H9 (cell line): ENCODE data around the gene SLC39A10. TPM values are rescaled to one million over a fixed set of nuclear protein-coding genes. Genes with fewer than 3 reads are reported as not detected.

ENCODE experiments used
- DNase-seq: peaks from one replicate; pipeline ENCODE4 v3.0.0-alpha.2; 2017
- H2AFZ ChIP-seq: one replicate; pipeline ENCODE4 v1.6.1; 2013; ENCODE audit warnings: mild to moderate bottlenecking, low read length, control low read depth, moderate library complexity
- H2AK5ac ChIP-seq: 2 replicates; pipeline ENCODE4 v1.6.1; 2013; ENCODE audit warnings: low read length, control low read depth, mixed read lengths; ENCODE audit not compliant: insufficient read length
- H2BK120ac ChIP-seq: one replicate; pipeline ENCODE4 v1.6.1; 2013; ENCODE audit warnings: low read depth, mild to moderate bottlenecking, low read length, control low read depth, inconsistent platforms; ENCODE audit not compliant: poor library complexity, severe bottlenecking
- H2BK12ac ChIP-seq: 2 replicates; pipeline ENCODE4 v1.6.1; 2013; ENCODE audit warnings: low read length, control low read depth, mixed read lengths, low read depth; ENCODE audit not compliant: insufficient read length
- H2BK15ac ChIP-seq: 2 replicates; pipeline ENCODE4 v1.6.1; 2013; ENCODE audit warnings: low read depth, low read length, control low read depth
- H2BK20ac ChIP-seq: one replicate; pipeline ENCODE4 v1.6.1; 2013; ENCODE audit warnings: low read depth, mild to moderate bottlenecking, low read length, control low read depth, inconsistent platforms; ENCODE audit not compliant: poor library complexity, severe bottlenecking
- H2BK5ac ChIP-seq: 2 replicates; pipeline ENCODE4 v1.6.1; 2013; ENCODE audit warnings: low read length, control low read depth, mixed read lengths; ENCODE audit not compliant: insufficient read length
- H3K14ac ChIP-seq: 2 replicates; pipeline ENCODE4 v1.6.1; 2013; ENCODE audit warnings: low read length, control low read depth; ENCODE audit not compliant: insufficient read depth
- H3K18ac ChIP-seq: 2 replicates; pipeline ENCODE4 v1.6.1; 2013; ENCODE audit warnings: low read depth, mild to moderate bottlenecking, mixed read lengths, low read length, control low read depth; ENCODE audit not compliant: insufficient read length
- H3K23ac ChIP-seq: 2 replicates; pipeline ENCODE4 v1.6.1; 2013; ENCODE audit warnings: low read length, control low read depth, mixed read lengths, low read depth; ENCODE audit not compliant: insufficient read length
- H3K23me2 ChIP-seq: 2 replicates; pipeline ENCODE4 v1.6.1; 2013; ENCODE audit warnings: low read depth, mild to moderate bottlenecking, mixed read lengths, low read length, control low read depth; ENCODE audit not compliant: insufficient read length, poor library complexity, severe bottlenecking
- H3K27ac ChIP-seq: 2 replicates; pipeline ENCODE4 v1.5.1; 2013; ENCODE audit warnings: low read length, control low read depth, mixed read lengths, low read depth; ENCODE audit not compliant: insufficient read length
- H3K27me3 ChIP-seq: 2 replicates; pipeline ENCODE4 v1.6.1; 2013; ENCODE audit warnings: low read length, control low read depth, inconsistent platforms; ENCODE audit not compliant: insufficient read depth
- H3K4ac ChIP-seq: 2 replicates; pipeline ENCODE4 v1.6.1; 2013; ENCODE audit warnings: low read depth, mild to moderate bottlenecking, control low read depth, inconsistent platforms, low read length, moderate library complexity
- H3K4me1 ChIP-seq: 2 replicates; pipeline ENCODE4 v1.6.1; 2013; ENCODE audit warnings: low read length, control low read depth, inconsistent platforms; ENCODE audit not compliant: insufficient read depth
- H3K4me2 ChIP-seq: 2 replicates; pipeline ENCODE4 v1.6.1; 2013; ENCODE audit warnings: low read length, control low read depth, mixed read lengths; ENCODE audit not compliant: insufficient read length, insufficient read depth
- H3K56ac ChIP-seq: 2 replicates; pipeline ENCODE4 v1.6.1; 2013; ENCODE audit warnings: low read depth, mild to moderate bottlenecking, mixed read lengths, low read length, control low read depth; ENCODE audit not compliant: insufficient read length
- H3K79me1 ChIP-seq: 2 replicates; pipeline ENCODE4 v1.6.1; 2013; ENCODE audit warnings: low read depth, mild to moderate bottlenecking, moderate library complexity, low read length, control low read depth, inconsistent platforms; ENCODE audit not compliant: insufficient read depth, poor library complexity, severe bottlenecking
- H3K79me2 ChIP-seq: 2 replicates; pipeline ENCODE4 v1.6.1; 2013; ENCODE audit warnings: low read length, control low read depth, inconsistent platforms; ENCODE audit not compliant: insufficient read depth
- H3K9ac ChIP-seq: 2 replicates; pipeline ENCODE4 v1.6.1; 2013; ENCODE audit warnings: low read length, control low read depth, mixed read lengths; ENCODE audit not compliant: insufficient read length; ENCODE audit errors: extremely low read depth
- H3K9me3 ChIP-seq: one replicate; pipeline ENCODE4 v1.6.1; 2013; ENCODE audit warnings: low read depth, low read length, inconsistent platforms; ENCODE audit not compliant: control insufficient read depth
- H3T11ph ChIP-seq: one replicate; pipeline ENCODE4 v1.6.1; 2013; ENCODE audit warnings: mild to moderate bottlenecking, low read length, control low read depth, inconsistent platforms
- H4K20me1 ChIP-seq: one replicate; pipeline ENCODE4 v1.6.1; 2013; ENCODE audit not compliant: control insufficient read depth, insufficient read length, insufficient read depth
- H4K5ac ChIP-seq: 2 replicates; pipeline ENCODE4 v1.6.1; 2013; ENCODE audit warnings: low read depth, mild to moderate bottlenecking, mixed read lengths, low read length, control low read depth; ENCODE audit not compliant: insufficient read length
- H4K8ac ChIP-seq: replicated peaks from 2 replicates; pipeline ENCODE4 v1.6.1; 2013; ENCODE audit warnings: low read length, control low read depth, mixed read lengths, low read depth; ENCODE audit not compliant: insufficient read length
- H4K91ac ChIP-seq: 2 replicates; pipeline ENCODE4 v1.6.1; 2013; ENCODE audit warnings: low read depth, mild to moderate bottlenecking, moderate library complexity, mixed read lengths, low read length, control low read depth; ENCODE audit not compliant: insufficient read length
- H3K27ac Mint-ChIP-seq, 3 experiments: 2 replicates in 2 of 3; 3 replicates in 1 of 3; pipeline ENCODE4 v1.8.0; 2020 to 2021; ENCODE audit warnings: mixed read lengths in 3 of 3, mild to moderate bottlenecking in 1 of 3, moderate library complexity in 1 of 3
- H3K27me3 Mint-ChIP-seq: 2 replicates; pipeline ENCODE4 v1.8.0; 2021; ENCODE audit warnings: low read depth, mild to moderate bottlenecking, moderate library complexity, mixed read lengths
- H3K36me3 Mint-ChIP-seq, 3 experiments: 2 replicates in 2 of 3; 3 replicates in 1 of 3; pipeline ENCODE4 v1.8.0; 2020 to 2021; ENCODE audit warnings: low read depth in 3 of 3, mixed read lengths in 3 of 3; ENCODE audit not compliant: insufficient read depth in 1 of 3
- H3K4me1 Mint-ChIP-seq, 2 experiments: 2 replicates each; pipeline ENCODE4 v1.8.0; 2020; ENCODE audit warnings: mixed read lengths in 2 of 2
- H3K4me3 Mint-ChIP-seq, 2 experiments: 2 replicates in 1 of 2; 3 replicates in 1 of 2; pipeline ENCODE4 v1.8.0; 2020 to 2021; ENCODE audit warnings: mild to moderate bottlenecking in 2 of 2, mixed read lengths in 2 of 2, moderate library complexity in 1 of 2
- H3K9me3 Mint-ChIP-seq, 2 experiments: 2 replicates in 1 of 2; 3 replicates in 1 of 2; pipeline ENCODE4 v1.8.0; 2020; ENCODE audit warnings: mild to moderate bottlenecking in 2 of 2, mixed read lengths in 2 of 2, moderate library complexity in 1 of 2
- WGBS: extraction: QIAGEN DNeasy Blood & Tissue Kit; methylation state at CpG from one replicate; pipeline ENCODE4 v1.1.7; 2013; ENCODE audit warnings: missing lambda C conversion rate, low lambda C conversion rate, mixed read lengths; ENCODE audit not compliant: insufficient read length; ENCODE audit errors: extremely low coverage; 5-methylcytosine and 5-hydroxymethylcytosine counted together
- total RNA-seq: library from RNA; stranded (reverse); gene quantifications from 2 replicates; pipeline ENCODE4 v1.2.1, GENCODE V29; 2021
- TF ChIP-seq, protein P1 (sequence below): fragments of 200-600 bp; sonication (generic); conservative IDR thresholded peaks from 3 replicates; pipeline ENCODE4 v1.8.0; 2021; ENCODE audit warnings: antibody characterized with exemption, mild to moderate bottlenecking

The SLC39A10 gene
- total RNA-seq, 1 experiment from 2014 or later = 161 TPM

DNA sequence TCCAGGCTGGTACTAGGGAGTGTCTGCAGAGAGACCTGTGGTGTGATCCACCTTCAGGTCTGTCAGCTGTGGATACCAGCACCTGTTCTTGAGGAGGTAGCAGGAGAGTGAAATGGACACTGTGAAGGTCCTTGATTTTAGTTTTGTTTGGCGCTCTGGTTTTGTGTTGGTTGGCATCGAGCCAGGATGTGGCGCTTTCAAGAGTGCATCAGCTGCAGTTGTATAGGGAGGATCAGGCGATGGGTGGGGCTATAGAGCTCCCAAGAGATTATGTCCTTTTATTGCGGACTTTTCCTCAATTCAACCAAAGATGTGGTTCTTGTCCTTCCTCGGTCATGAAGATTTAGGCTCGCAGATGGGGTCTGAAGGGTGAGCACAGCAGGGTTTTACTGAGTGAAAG, 37.5 kb downstream of the SLC39A10 start:
- TF ChIP-seq, protein P1, sequence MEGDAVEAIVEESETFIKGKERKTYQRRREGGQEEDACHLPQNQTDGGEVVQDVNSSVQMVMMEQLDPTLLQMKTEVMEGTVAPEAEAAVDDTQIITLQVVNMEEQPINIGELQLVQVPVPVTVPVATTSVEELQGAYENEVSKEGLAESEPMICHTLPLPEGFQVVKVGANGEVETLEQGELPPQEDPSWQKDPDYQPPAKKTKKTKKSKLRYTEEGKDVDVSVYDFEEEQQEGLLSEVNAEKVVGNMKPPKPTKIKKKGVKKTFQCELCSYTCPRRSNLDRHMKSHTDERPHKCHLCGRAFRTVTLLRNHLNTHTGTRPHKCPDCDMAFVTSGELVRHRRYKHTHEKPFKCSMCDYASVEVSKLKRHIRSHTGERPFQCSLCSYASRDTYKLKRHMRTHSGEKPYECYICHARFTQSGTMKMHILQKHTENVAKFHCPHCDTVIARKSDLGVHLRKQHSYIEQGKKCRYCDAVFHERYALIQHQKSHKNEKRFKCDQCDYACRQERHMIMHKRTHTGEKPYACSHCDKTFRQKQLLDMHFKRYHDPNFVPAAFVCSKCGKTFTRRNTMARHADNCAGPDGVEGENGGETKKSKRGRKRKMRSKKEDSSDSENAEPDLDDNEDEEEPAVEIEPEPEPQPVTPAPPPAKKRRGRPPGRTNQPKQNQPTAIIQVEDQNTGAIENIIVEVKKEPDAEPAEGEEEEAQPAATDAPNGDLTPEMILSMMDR = no peak
- Histone ChIP-seq H3K79me1 (peaks cover 6% of the 10 kb centered on the region), H2BK12ac (no peak overlapping the region), H3K4ac (no peak overlapping the region), H3K23ac (no peak overlapping the region), H3K9me3 (no peaks in the 10 kb centered on the region), H2AK5ac (no peak overlapping the region), H2BK120ac (no peak overlapping the region), H4K20me1 (no peaks in the 10 kb centered on the region), H3K23me2 (no peaks in the 10 kb centered on the region), H3T11ph (no peak overlapping the region), H3K4me1 (peaks cover 5% of the 10 kb centered on the region; the same call in 1 of the 2 replicates), H2BK20ac (no peak overlapping the region), H3K18ac (no peak overlapping the region), H3K27ac (no peak overlapping the region), H4K5ac (no peak overlapping the region), H4K8ac (no peak overlapping the region), H3K4me2 (no peak overlapping the region), H3K27me3 (no peaks in the 10 kb centered on the region), H3K9ac (no peak overlapping the region), H2BK15ac (no peak overlapping the region), H3K56ac (no peak overlapping the region), H3K14ac (no peak overlapping the region), H4K91ac (no peak overlapping the region), H3K79me2 (peaks cover 14% of the 10 kb centered on the region; the same call in 1 of the 2 replicates), H2BK5ac (no peak overlapping the region), H2AFZ (no peak overlapping the region)
- no CpG with 5 or more reads among the region's 7 CpGs for WGBS
- Mint-ChIP-seq H3K4me1 (peaks cover 38 to 39% of the 10 kb centered on the region in 2 experiments), H3K36me3 (peaks cover 21 to 63% (median 46%) of the 10 kb centered on the region in 3 experiments), H3K9me3 (peaks cover 8 to 22% of the 10 kb centered on the region in 2 experiments; a peak in 4 of 5 replicates), H3K27me3 (no peaks in the 10 kb centered on the region), H3K27ac (peak overlapping the region; percentile 88 to 97 (median 88)), H3K4me3 (peak overlapping the region in 1 of 2 experiments; percentile 25; a peak in 2 of 5 replicates)
- peak; percentile 50 for DNase-seq
